Mucosa of descending colon (tissue), 3 donors: ENCODE measurements around the gene PPP1R3E. TPM values are rescaled to one million over a fixed set of nuclear protein-coding genes. Genes with fewer than 3 reads are reported as not detected.

Source experiments
- ATAC-seq: fragments of 200-7000 bp; cut with Tn5 transposase; one replicate; pipeline ENCODE4 v1.9.1; 2020; ENCODE audit warnings: mild to moderate bottlenecking, moderate library complexity
- DNase-seq, 3 donors: peaks; one replicate each; pipeline ENCODE4 v3.0.0-alpha.2; 2020
- H3K36me3 ChIP-seq: fragments of 200-600 bp; one replicate; pipeline ENCODE4 v1.8.0; 2021; ENCODE audit warnings: low read depth, mild to moderate bottlenecking
- H3K4me1 ChIP-seq: fragments of 200-600 bp; one replicate; pipeline ENCODE4 v1.8.0; 2021; ENCODE audit warnings: low read depth, mild to moderate bottlenecking
- H3K4me3 ChIP-seq: fragments of 200-600 bp; one replicate; pipeline ENCODE4 v1.8.0; 2021; ENCODE audit warnings: mild to moderate bottlenecking
- H3K9me3 ChIP-seq: fragments of 200-600 bp; one replicate; pipeline ENCODE4 v1.8.0; 2021; ENCODE audit warnings: mild to moderate bottlenecking
- intact Hi-C, 2 donors: fragments of 100-400 bp; cut with DNase I in 1 of 2; cut with micrococcal nuclease in 1 of 2; formaldehyde crosslinking; loops; one replicate each; pipeline versions ENCODE4 v1.11.0 to v1.11.1; 2022; cut with DNase I, micrococcal nuclease
- total RNA-seq, 3 donors: library from RNA; stranded (reverse); fragmentation: NEBNext Ultra II Directional in 2 of 3; extraction: Animal tissue kit (Norgen Biotek cat#: 25700) in 2 of 3; gene quantifications; one replicate each; pipeline versions ENCODE4 v1.2.1 to v1.2.4, GENCODE V29; 2021 to 2023
- TF ChIP-seq, protein P1 (sequence below): fragments of 200-600 bp; IDR thresholded peaks from one replicate; pipeline ENCODE4 v1.8.0; 2022; ENCODE audit warnings: antibody characterized with exemption, mild to moderate bottlenecking
- donor health status: DM: no; HTN: no; CAD: no; lungs with moderate emphysema.
- donor health status: DM: no; HTN: no; CAD: no.
- donor health status: DM: no; HTN: yes; CAD: no.

Gene PPP1R3E
- total RNA-seq, 3 donors from 2014 or later = 16.2 to 17.3 (median 17.1) TPM

DNA sequence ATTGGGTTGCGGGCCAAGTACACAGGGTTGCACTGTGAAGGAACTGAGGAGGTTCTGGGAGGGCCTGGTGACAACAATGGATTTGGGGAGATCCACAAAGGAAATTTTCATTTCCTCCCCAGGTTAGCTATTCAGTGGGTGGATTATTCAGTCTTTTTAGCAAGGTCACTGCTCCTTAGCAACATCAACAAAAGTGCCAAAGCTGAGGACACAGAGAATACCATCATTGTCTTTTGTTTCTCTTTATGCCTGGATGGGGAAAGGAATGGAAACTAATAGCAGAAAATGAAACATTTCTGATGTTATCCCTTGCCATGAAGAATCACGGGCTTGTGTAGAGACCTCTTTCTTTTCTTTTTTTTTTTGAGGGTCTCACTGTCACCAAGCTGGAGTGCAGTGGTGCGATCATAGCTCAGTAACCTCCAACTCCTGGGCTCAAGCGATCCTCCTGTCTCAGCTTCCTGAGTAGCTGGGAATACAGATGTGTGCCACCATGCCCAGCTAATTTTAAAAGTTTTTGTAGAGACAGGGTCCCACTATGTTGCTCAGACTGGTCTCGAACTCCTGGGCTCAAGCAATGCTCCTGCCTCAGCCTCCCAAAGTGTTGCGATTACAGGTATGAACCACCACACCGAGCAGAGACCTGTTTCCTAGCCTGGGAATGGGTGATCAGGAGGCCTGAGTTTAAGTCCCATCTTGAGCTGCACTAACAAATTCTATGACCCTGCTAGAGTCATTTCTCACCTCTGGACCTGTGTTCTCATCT is 6.5 kb downstream of the PPP1R3E start:
- no peaks in the 10 kb centered on the region for H3K36me3 ChIP-seq
- peaks cover 10% of the 10 kb centered on the region for H3K4me1 ChIP-seq
- DNase-seq = no peak
- TF ChIP-seq, protein P1, sequence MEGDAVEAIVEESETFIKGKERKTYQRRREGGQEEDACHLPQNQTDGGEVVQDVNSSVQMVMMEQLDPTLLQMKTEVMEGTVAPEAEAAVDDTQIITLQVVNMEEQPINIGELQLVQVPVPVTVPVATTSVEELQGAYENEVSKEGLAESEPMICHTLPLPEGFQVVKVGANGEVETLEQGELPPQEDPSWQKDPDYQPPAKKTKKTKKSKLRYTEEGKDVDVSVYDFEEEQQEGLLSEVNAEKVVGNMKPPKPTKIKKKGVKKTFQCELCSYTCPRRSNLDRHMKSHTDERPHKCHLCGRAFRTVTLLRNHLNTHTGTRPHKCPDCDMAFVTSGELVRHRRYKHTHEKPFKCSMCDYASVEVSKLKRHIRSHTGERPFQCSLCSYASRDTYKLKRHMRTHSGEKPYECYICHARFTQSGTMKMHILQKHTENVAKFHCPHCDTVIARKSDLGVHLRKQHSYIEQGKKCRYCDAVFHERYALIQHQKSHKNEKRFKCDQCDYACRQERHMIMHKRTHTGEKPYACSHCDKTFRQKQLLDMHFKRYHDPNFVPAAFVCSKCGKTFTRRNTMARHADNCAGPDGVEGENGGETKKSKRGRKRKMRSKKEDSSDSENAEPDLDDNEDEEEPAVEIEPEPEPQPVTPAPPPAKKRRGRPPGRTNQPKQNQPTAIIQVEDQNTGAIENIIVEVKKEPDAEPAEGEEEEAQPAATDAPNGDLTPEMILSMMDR = no peak
- ATAC-seq = no peak
- no peak overlapping the region for H3K4me3 ChIP-seq
- intact Hi-C loops = no loop called here
- H3K9me3 ChIP-seq = no peaks in the 10 kb centered on the region

- TF ChIP-seq, protein P1 = peak; percentile 79
- ATAC-seq (peak; percentile 88), DNase-seq (peak in 2 of 3 donors; percentile 39 to 74)
- no peaks in the 10 kb centered on the region for H3K9me3 ChIP-seq
- no peak overlapping the region for H3K4me3 ChIP-seq
- intact Hi-C loops = no loop called here
- no peaks in the 10 kb centered on the region for H3K36me3 ChIP-seq
- peaks cover 4% of the 10 kb centered on the region for H3K4me1 ChIP-seq
Observed at GRCh38 chr14:23294734-23295561, 7.7 kb downstream of the PPP1R3E start.

GRCh38 chr14:23286902-23287479 is 15.7 kb downstream of the PPP1R3E start:
- intact Hi-C loops = loop anchor here in 1 of 2 donors (10.0 kb wide), 1 partner anchor 192 kb away; the partner anchor contains the start of genes ACIN1 and C14orf119
- Histone ChIP-seq H3K4me1 (peaks cover 11% of the 10 kb centered on the region), H3K9me3 (no peaks in the 10 kb centered on the region), H3K36me3 (no peaks in the 10 kb centered on the region), H3K4me3 (no peak overlapping the region)
- TF ChIP-seq, protein P1 = no peak
- no peak for ATAC-seq
- no peak for DNase-seq

GRCh38 chr14:23286020-23286901 is 16.4 kb downstream of the PPP1R3E start, which contains the start of gene HOMEZ:
Gene HOMEZ, minus strand, starts transcription at chr14:23286132. Its CDS starts 180 bp downstream, at chr14:23285952.
- TF ChIP-seq, protein P1 = no peak

More at GRCh38 chr14:23286020-23286901, 16.4 kb downstream of the PPP1R3E start, which contains the start of gene HOMEZ:
- Histone ChIP-seq H3K9me3 (no peaks in the 10 kb centered on the region), H3K4me3 (peak within 1 kb of the TSS; percentile 76), H3K36me3 (no peaks in the 10 kb centered on the region), H3K4me1 (peaks cover 11% of the 10 kb centered on the region)
- intact Hi-C loops = loop anchor here in 1 of 2 donors (10.0 kb wide), 1 partner anchor 191 kb away; the partner anchor contains the start of genes ACIN1 and C14orf119
- ATAC-seq (peak; percentile 98), DNase-seq (peak; percentile 99)
